ENCODE results near the gene CELSR1. TPM values are rescaled to one million over a fixed set of nuclear protein-coding genes. Genes with fewer than 3 reads are reported as not detected.

CELSR1 gene
- total RNA-seq, 1 donor from 2014 or later: 14.2 TPM

- DNase-seq: no peak
Measured at GRCh38 chr22:46394622-46395021, 142.8 kb downstream of the CELSR1 start.

- no peak for DNase-seq
Measured at GRCh38 chr22:46393873-46394272, 143.5 kb downstream of the CELSR1 start.

GRCh38 chr22:46392137-46392844, 145.1 kb downstream of the CELSR1 start:
- DNase-seq: no peak

GRCh38 chr22:46391486-46392136, 145.8 kb downstream of the CELSR1 start:
- DNase-seq: no peak

GRCh38 chr22:46390652-46391301, 146.6 kb downstream of the CELSR1 start:
- DNase-seq: peak; percentile 53

- no peak for DNase-seq
Measured at GRCh38 chr22:46390105-46390651, 147.2 kb downstream of the CELSR1 start.

GRCh38 chr22:46389081-46389480, 148.3 kb downstream of the CELSR1 start:
- no peak for DNase-seq

GRCh38 chr22:46388647-46389046, 148.8 kb downstream of the CELSR1 start:
- DNase-seq: no peak

- DNase-seq: no peak
Measured at GRCh38 chr22:46387748-46388147, 149.7 kb downstream of the CELSR1 start.

- DNase-seq: no peak
Measured at GRCh38 chr22:46386312-46386711, 151.1 kb downstream of the CELSR1 start.

- no peak for DNase-seq
Measured at GRCh38 chr22:46382524-46382923, 154.9 kb downstream of the CELSR1 start.

- no peak for DNase-seq
Measured at GRCh38 chr22:46381731-46382130, 155.7 kb downstream of the CELSR1 start.

GRCh38 chr22:46381142-46381541, 156.3 kb downstream of the CELSR1 start:
- no peak for DNase-seq

- no peak for DNase-seq
Measured at GRCh38 chr22:46380581-46380980, 156.8 kb downstream of the CELSR1 start.

- no peak for DNase-seq
Measured at GRCh38 chr22:46380069-46380468, 157.4 kb downstream of the CELSR1 start.

- DNase-seq: no peak
Measured at GRCh38 chr22:46379066-46379930, 158.1 kb downstream of the CELSR1 start.

- no peak for DNase-seq
Measured at GRCh38 chr22:46378426-46379065, 158.9 kb downstream of the CELSR1 start.

GRCh38 chr22:46377525-46378425, 159.6 kb downstream of the CELSR1 start:
- no peak for DNase-seq

- no peak for DNase-seq
Measured at GRCh38 chr22:46376908-46377524, 160.4 kb downstream of the CELSR1 start.

GRCh38 chr22:46376111-46376510, 161.3 kb downstream of the CELSR1 start:
- DNase-seq: no peak
